Pancreas (tissue), 10 donors: ENCODE results near the gene CDK4. TPM values are rescaled to one million over a fixed set of nuclear protein-coding genes. Genes with fewer than 3 reads are reported as not detected.
A peak's percentile ranks its signal among the peaks of the same experiment; 100 is the strongest.

Source experiments
- ATAC-seq, 4 donors: fragments of 200-7000 bp; cut with Tn5 transposase; one replicate each; pipeline versions ENCODE4 v1.8.0 to v1.9.1; 2020; ENCODE audit warnings: mild to moderate bottlenecking in 4 of 4, moderate library complexity in 4 of 4
- DNase-seq, 6 donors: peaks; one replicate each; pipeline ENCODE4 v3.0.0-alpha.2; 2020
- FAIRE-seq: peaks from 2 replicates; lab custom pipeline; 2012; peaks lifted over from hg19 to GRCh38; lab: Jason Lieb, UNC
- H3K27ac ChIP-seq, 4 donors: fragments of 200-600 bp; sonication (generic); 1 replicate in 3 of 4; 2 replicates in 1 of 4; pipeline versions ENCODE4 v1.5.0 to v1.8.0; 2020
- H3K27me3 ChIP-seq, 4 donors: fragments of 200-600 bp; one replicate each; pipeline ENCODE4 v1.8.0; 2021
- H3K36me3 ChIP-seq, 3 donors: fragments of 200-600 bp; sonication (generic) in 1 of 3; one replicate each; pipeline versions ENCODE4 v1.5.0 to v1.8.0; 2020 to 2021
- H3K4me1 ChIP-seq, 3 donors: fragments of 200-600 bp; one replicate each; pipeline ENCODE4 v1.8.0; 2021
- H3K4me3 ChIP-seq, 4 donors: fragments of 200-600 bp; sonication (generic) in 2 of 4; one replicate each; pipeline versions ENCODE4 v1.5.0 to v1.8.0; 2020 to 2021
- H3K9me3 ChIP-seq, 4 donors: fragments of 200-600 bp; one replicate each; pipeline ENCODE4 v1.8.0; 2021
- WGBS, 2 donors: extraction: QIAGEN DNeasy Blood & Tissue Kit; methylation state at CpG; one replicate each; pipeline ENCODE4 v1.1.7; 2013; 5-methylcytosine and 5-hydroxymethylcytosine counted together
- intact Hi-C, 3 donors: fragments of 100-400 bp; cut with DNase I; formaldehyde crosslinking; loops; one replicate each; pipeline versions ENCODE4 v1.11.1 to v1.14.2; 2022
- polyA plus RNA-seq, 2 donors: library from polyadenylated mRNA; stranded (reverse); fragments of 200-250 nt; gene quantifications; one replicate each; pipeline ENCODE4 v1.2.3, GENCODE V29; 2013
- total RNA-seq, 6 donors: library from RNA; stranded (reverse); fragmentation: NEBNext Ultra II Directional in 4 of 6; extraction: Animal tissue kit (Norgen Biotek cat#: 25700) in 4 of 6; gene quantifications; one replicate each; pipeline versions ENCODE4 v1.2.1 to v1.2.4, GENCODE V29; 2021 to 2023
- TF ChIP-seq, protein P1 (sequence below), 4 donors: fragments of 200-600 bp; sonication (generic) in 3 of 4; IDR thresholded peaks; one replicate each; pipeline versions ENCODE4 v1.5.0 to v1.8.0; 2021; ENCODE audit warnings: antibody characterized with exemption in 4 of 4
- donor health status: healthy with polysubstance abuse.
- donor health status: DM: no; HTN: no; CAD: no; lungs with moderate emphysema.
- donor health status: DM: no; HTN: no; CAD: no.
- donor health status: control.
- donor health status: control.
- donor health status: Bipolar disorder and iron deficiency.
- donor health status: DM: yes; HTN: yes; CAD: no.
- donor health status: DM: no; HTN: no; CAD: no.
- donor health status: DM: no; HTN: no; CAD: no.
- donor health status: DM: yes; HTN: yes; CAD: no.

Gene CDK4
- total and polyA plus RNA-seq, 8 donors, result 26.7 to 48.5 (median 40.3) TPM

DNA sequence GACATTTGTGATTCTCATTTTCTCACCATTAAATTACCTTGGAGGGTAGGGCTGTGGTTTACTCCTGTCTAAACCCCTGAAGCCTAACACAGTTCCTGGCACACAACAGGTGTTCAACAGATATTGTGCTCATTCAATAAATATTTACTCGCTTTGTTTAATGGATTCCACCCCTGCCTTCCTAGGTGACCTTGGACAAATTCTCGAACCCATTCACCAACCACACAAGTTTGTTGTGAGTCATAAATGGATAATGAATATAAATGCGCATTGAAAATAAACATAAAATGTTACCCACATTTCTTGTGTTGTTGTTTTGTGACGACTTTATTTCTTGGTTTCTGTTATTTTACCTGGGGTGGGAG lies 30.1 kb upstream of the CDK4 start:
- ATAC-seq (peak; percentile 24 to 44 (median 35)), DNase-seq (peak in 1 of 6 donors; percentile 32), FAIRE-seq (no peak)
- Histone ChIP-seq H3K4me3 (peak overlapping the region in 2 of 4 donors; percentile 79 to 88), H3K4me1 (peaks cover 4 to 15% (median 14%) of the 10 kb centered on the region in 3 donors), H3K27ac (peak overlapping the region in 2 of 4 donors; percentile 20 to 23), H3K36me3 (peaks cover 3 to 22% (median 7%) of the 10 kb centered on the region in 3 donors), H3K27me3 (no peaks in the 10 kb centered on the region), H3K9me3 (no peaks in the 10 kb centered on the region)
- WGBS, 2 donors, result 4% methylated on average over 4 of the region's 4 CpGs
- intact Hi-C loops, result no loop called here
- TF ChIP-seq, protein P1, sequence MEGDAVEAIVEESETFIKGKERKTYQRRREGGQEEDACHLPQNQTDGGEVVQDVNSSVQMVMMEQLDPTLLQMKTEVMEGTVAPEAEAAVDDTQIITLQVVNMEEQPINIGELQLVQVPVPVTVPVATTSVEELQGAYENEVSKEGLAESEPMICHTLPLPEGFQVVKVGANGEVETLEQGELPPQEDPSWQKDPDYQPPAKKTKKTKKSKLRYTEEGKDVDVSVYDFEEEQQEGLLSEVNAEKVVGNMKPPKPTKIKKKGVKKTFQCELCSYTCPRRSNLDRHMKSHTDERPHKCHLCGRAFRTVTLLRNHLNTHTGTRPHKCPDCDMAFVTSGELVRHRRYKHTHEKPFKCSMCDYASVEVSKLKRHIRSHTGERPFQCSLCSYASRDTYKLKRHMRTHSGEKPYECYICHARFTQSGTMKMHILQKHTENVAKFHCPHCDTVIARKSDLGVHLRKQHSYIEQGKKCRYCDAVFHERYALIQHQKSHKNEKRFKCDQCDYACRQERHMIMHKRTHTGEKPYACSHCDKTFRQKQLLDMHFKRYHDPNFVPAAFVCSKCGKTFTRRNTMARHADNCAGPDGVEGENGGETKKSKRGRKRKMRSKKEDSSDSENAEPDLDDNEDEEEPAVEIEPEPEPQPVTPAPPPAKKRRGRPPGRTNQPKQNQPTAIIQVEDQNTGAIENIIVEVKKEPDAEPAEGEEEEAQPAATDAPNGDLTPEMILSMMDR (IDR thresholded peaks at IDR 0.05), result no peak

GRCh38 chr12:57781801-57782200 lies 29.7 kb upstream of the CDK4 start:
- no peaks in the 10 kb centered on the region for H3K27me3 ChIP-seq
- 67 to 79% methylated on average over 2 of the region's 2 CpGs for WGBS, 2 donors
- no peak for FAIRE-seq
- TF ChIP-seq, protein P1 (IDR thresholded peaks at IDR 0.05), result no peak
- peaks cover under 1 to 18% (median 7%) of the 10 kb centered on the region in 3 donors for H3K36me3 ChIP-seq
- ATAC-seq, result no peak
- peaks cover 4 to 15% (median 14%) of the 10 kb centered on the region in 3 donors for H3K4me1 ChIP-seq
- H3K27ac ChIP-seq, result peak overlapping the region in 2 of 4 donors; percentile 20 to 23
- no peak for DNase-seq
- H3K4me3 ChIP-seq, result no peak overlapping the region
- H3K9me3 ChIP-seq, result no peaks in the 10 kb centered on the region
- intact Hi-C loops, result no loop called here

DNA sequence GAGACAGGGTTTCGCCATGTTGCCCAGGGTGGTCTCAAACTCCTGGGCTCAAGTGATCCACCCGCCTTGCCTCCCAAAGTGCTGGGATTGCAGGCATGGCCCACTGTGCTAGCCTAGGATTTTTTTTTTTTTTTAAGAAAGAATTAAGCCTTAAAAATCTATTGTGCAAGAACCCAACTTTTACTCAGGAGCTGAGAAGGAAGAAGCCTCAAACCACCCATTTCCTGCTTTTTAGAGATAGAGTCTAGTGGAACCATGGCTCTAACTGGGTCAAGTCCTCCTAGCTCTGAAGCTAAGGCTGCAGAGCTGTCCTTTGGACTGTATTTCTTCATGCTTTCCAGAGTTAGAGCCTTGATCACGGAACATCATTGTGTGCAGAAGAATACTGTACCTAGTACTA lies 29.1 kb upstream of the CDK4 start:
- H3K4me1 ChIP-seq, result peaks cover 4 to 15% (median 14%) of the 10 kb centered on the region in 3 donors
- peaks cover 0 to 12% (median 7%) of the 10 kb centered on the region in 3 donors for H3K36me3 ChIP-seq
- FAIRE-seq, result no peak
- peak overlapping the region in 1 of 4 donors; percentile 23 for H3K27ac ChIP-seq
- no peaks in the 10 kb centered on the region for H3K9me3 ChIP-seq
- 94 to 95% methylated on average over 3 of the region's 3 CpGs for WGBS, 2 donors
- DNase-seq, result no peak
- H3K27me3 ChIP-seq, result no peaks in the 10 kb centered on the region
- intact Hi-C loops, result no loop called here
- no peak for ATAC-seq
- H3K4me3 ChIP-seq, result no peak overlapping the region
- TF ChIP-seq, protein P1 (IDR thresholded peaks at IDR 0.05), result no peak

DNA sequence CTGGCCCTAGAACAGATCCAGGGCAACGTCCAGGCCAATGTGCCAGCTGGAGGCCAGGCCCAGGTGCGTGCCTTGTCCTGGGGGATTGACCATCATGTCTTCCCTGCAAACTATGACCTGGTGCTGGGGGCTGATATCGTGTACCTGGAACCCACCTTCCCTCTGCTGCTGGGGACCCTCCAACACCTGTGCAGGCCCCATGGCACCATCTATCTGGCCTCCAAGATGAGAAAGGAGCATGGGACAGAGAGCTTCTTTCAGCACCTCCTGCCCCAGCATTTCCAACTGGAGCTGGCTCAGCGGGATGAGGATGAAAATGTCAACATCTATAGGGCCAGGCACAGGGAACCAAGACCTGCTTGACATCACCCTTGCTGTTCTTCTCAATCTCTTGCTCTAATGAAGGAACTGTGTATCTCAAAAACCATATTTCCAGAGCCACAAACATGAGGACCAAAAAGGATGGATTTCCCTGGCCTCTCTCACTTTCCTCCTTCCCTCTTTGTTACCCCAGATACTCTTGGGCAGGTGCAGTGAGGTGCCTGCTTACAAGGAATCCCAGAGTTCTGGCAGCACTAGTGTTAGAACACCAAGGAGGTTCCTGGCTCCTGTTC lies 28.3 kb upstream of the CDK4 start:
- Histone ChIP-seq H3K4me1 (peaks cover 4 to 15% (median 14%) of the 10 kb centered on the region in 3 donors), H3K4me3 (no peak overlapping the region), H3K27ac (no peak overlapping the region), H3K27me3 (no peaks in the 10 kb centered on the region), H3K36me3 (peaks cover 0 to 4% (median 0%) of the 10 kb centered on the region in 3 donors), H3K9me3 (no peaks in the 10 kb centered on the region)
- FAIRE-seq (no peak), ATAC-seq (no peak), DNase-seq (peak in 1 of 6 donors; percentile 45)
- intact Hi-C loops, result no loop called here
- TF ChIP-seq, protein P1 (IDR thresholded peaks at IDR 0.05), result no peak
- WGBS, 2 donors, result 82 to 89% methylated on average over 4 of the region's 4 CpGs

GRCh38 chr12:57779736-57780135 lies 27.6 kb upstream of the CDK4 start:
- intact Hi-C loops, result no loop called here
- no peaks in the 10 kb centered on the region for H3K9me3 ChIP-seq
- WGBS, 2 donors, result 42 to 54% methylated on average over 1 of the region's 1 CpG
- no peak overlapping the region for H3K27ac ChIP-seq
- FAIRE-seq, result no peak
- H3K27me3 ChIP-seq, result no peaks in the 10 kb centered on the region
- no peak overlapping the region for H3K4me3 ChIP-seq
- peaks cover 4 to 15% (median 14%) of the 10 kb centered on the region in 3 donors for H3K4me1 ChIP-seq
- DNase-seq, result no peak
- no peak for ATAC-seq
- H3K36me3 ChIP-seq, result no peaks in the 10 kb centered on the region
- TF ChIP-seq, protein P1 (IDR thresholded peaks at IDR 0.05), result no peak
